Measurements from ENCODE around the gene NEAT1.

GRCh38 chr11:65470433-65471049, 47.9 kb downstream of the NEAT1 start:
- TF ChIP-seq GATA3 (IDR thresholded peaks at IDR 0.05; ENCODE audit: low read depth, low read length) (no peak), GATA2 (IDR thresholded peaks at IDR 0.05; ENCODE audit: low read depth, low read length) (no peak)
